HepG2 (cell line): Measurements from ENCODE around the gene RABGAP1L. TPM values are rescaled to one million over a fixed set of nuclear protein-coding genes. Genes with fewer than 3 reads are reported as not detected.
A peak's percentile ranks its signal among the peaks of the same experiment; 100 is the strongest.

Source experiments
- CAMTA2 ChIP-seq: sonication (generic); formaldehyde crosslinking; IDR thresholded peaks from 2 replicates; pipeline ENCODE4 v1.4.0; 2020; ENCODE audit warnings: mild to moderate bottlenecking, missing genetic modification reagents, borderline replicate concordance
- ELK4 ChIP-seq: sonication (generic); formaldehyde crosslinking; IDR thresholded peaks from 2 replicates; pipeline ENCODE4 v1.9.0; 2021; ENCODE audit warnings: missing genetic modification reagents, borderline replicate concordance
- KAT7 ChIP-seq: IDR thresholded peaks from 2 replicates; pipeline ENCODE4 v1.6.1; 2018; ENCODE audit warnings: borderline replicate concordance, missing compliant biosample characterization
- KMT2B ChIP-seq: IDR thresholded peaks from 2 replicates; pipeline ENCODE4 v1.6.1; 2016; ENCODE audit warnings: missing genetic modification reagents, missing compliant biosample characterization
- NR2F2 ChIP-seq: IDR thresholded peaks from 2 replicates; pipeline ENCODE4 v1.6.1; 2012; ENCODE audit warnings: low read depth, inconsistent platforms, borderline replicate concordance
- PCBP2 ChIP-seq: fragments of 200-400 bp; formaldehyde crosslinking; optimal IDR thresholded peaks from 2 replicates; pipeline ENCODE3; 2018; ENCODE audit warnings: low read length, low read depth; ENCODE audit not compliant: poor library complexity, severe bottlenecking
- SNAI1 ChIP-seq: sonication (generic); formaldehyde crosslinking; IDR thresholded peaks from 2 replicates; pipeline ENCODE4 v1.5.0; 2020; ENCODE audit warnings: mild to moderate bottlenecking, missing genetic modification reagents, borderline replicate concordance
- TSC22D2 ChIP-seq: sonication (generic); formaldehyde crosslinking; IDR thresholded peaks from 2 replicates; pipeline ENCODE4 v1.5.1; 2020; ENCODE audit warnings: missing genetic modification reagents, mild to moderate bottlenecking, borderline replicate concordance
- XRCC5 ChIP-seq: fragments of 200-400 bp; formaldehyde crosslinking; optimal IDR thresholded peaks from 2 replicates; pipeline ENCODE3; 2017; ENCODE audit warnings: mild to moderate bottlenecking, low read length
- ZBTB7A ChIP-seq: sonication (generic); formaldehyde crosslinking; IDR thresholded peaks from 2 replicates; pipeline ENCODE4 v1.8.0; 2022; ENCODE audit warnings: mild to moderate bottlenecking, missing genetic modification reagents
- ZHX1 ChIP-seq: sonication (generic); formaldehyde crosslinking; IDR thresholded peaks from 2 replicates; pipeline ENCODE4 v1.8.1; 2022; ENCODE audit warnings: low read depth, mild to moderate bottlenecking, missing genetic modification reagents
- ZNF329 ChIP-seq: sonication (generic); formaldehyde crosslinking; IDR thresholded peaks from 2 replicates; pipeline ENCODE4 v1.9.0; 2021; ENCODE audit warnings: low read depth, mild to moderate bottlenecking, missing genetic modification reagents
- ZNF335 ChIP-seq: sonication (generic); formaldehyde crosslinking; IDR thresholded peaks from 2 replicates; pipeline ENCODE4 v1.4.0; 2020; ENCODE audit warnings: missing genetic modification reagents
- ZNF530 ChIP-seq: sonication (generic); formaldehyde crosslinking; IDR thresholded peaks from 2 replicates; pipeline ENCODE4 v1.5.0; 2020; ENCODE audit warnings: low read depth, mild to moderate bottlenecking, missing genetic modification reagents
- polyA plus RNA-seq, 8 experiments: library from polyadenylated mRNA; depleted of rRNA in 3 of 8; stranded (reverse) in 7 of 8; unstranded in 1 of 8; fragments of >200 nt; fragmentation: Illumina TruSeq in 4 of 8; extraction: Trizol in 4 of 8; gene quantifications; 2 replicates each; pipeline versions ENCODE4 v1.2.1 to v1.2.3, GENCODE V29; 2011 to 2016; ENCODE audit warnings: low read depth in 4 of 8, missing spikeins in 1 of 8, mixed read lengths in 1 of 8; ENCODE audit not compliant: insufficient read depth in 1 of 8
- total RNA-seq, 5 experiments: library from RNA; depleted of rRNA; stranded (reverse); fragments of >200 nt; fragmentation: Illumina TruSeq; extraction: Trizol; gene quantifications; 2 replicates each; pipeline ENCODE4 v1.2.3, GENCODE V29; 2016; ENCODE audit warnings: low read depth in 1 of 5
- TF ChIP-seq, protein P1 (sequence below): IDR thresholded peaks from 2 replicates; pipeline ENCODE4 v1.6.1; 2016; ENCODE audit warnings: low read depth, missing genetic modification reagents, missing compliant biosample characterization
- TF ChIP-seq, protein P2 (sequence below): sonication (generic); formaldehyde crosslinking; IDR thresholded peaks from 2 replicates; pipeline ENCODE4 v1.4.0; 2020; ENCODE audit warnings: mild to moderate bottlenecking, missing genetic modification reagents
- TF ChIP-seq, protein P3 (sequence below): sonication (generic); formaldehyde crosslinking; IDR thresholded peaks from 2 replicates; pipeline ENCODE4 v1.5.1; 2020; ENCODE audit warnings: mild to moderate bottlenecking, missing genetic modification reagents, borderline replicate concordance

The RABGAP1L gene
- total and polyA plus RNA-seq, 2 of the 13 experiments (the other 11 are each of a cell fraction or from before 2014, with no cell fraction given), result 7.9 to 22.6 TPM

DNA sequence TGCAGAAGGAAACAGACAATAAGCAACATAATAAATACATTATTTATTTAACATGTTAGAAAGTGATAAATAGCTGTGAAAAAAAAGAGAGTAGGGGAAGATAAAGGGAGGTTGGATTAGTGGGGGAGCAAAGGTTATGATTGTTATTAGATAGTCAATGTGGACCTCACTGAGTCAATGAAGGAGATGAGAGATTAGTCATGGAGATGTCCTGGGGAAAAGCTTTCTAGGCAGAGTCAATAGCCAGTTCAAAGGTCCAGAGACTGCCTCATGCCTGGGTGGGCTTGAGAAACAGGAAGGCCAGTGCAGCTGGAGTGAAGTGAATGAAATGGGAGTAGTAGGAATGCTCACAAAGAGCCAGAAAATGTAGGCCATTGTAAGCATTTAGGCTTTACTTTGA, 653.3 kb downstream of the RABGAP1L start (continued):
- TF ChIP-seq, protein P1, sequence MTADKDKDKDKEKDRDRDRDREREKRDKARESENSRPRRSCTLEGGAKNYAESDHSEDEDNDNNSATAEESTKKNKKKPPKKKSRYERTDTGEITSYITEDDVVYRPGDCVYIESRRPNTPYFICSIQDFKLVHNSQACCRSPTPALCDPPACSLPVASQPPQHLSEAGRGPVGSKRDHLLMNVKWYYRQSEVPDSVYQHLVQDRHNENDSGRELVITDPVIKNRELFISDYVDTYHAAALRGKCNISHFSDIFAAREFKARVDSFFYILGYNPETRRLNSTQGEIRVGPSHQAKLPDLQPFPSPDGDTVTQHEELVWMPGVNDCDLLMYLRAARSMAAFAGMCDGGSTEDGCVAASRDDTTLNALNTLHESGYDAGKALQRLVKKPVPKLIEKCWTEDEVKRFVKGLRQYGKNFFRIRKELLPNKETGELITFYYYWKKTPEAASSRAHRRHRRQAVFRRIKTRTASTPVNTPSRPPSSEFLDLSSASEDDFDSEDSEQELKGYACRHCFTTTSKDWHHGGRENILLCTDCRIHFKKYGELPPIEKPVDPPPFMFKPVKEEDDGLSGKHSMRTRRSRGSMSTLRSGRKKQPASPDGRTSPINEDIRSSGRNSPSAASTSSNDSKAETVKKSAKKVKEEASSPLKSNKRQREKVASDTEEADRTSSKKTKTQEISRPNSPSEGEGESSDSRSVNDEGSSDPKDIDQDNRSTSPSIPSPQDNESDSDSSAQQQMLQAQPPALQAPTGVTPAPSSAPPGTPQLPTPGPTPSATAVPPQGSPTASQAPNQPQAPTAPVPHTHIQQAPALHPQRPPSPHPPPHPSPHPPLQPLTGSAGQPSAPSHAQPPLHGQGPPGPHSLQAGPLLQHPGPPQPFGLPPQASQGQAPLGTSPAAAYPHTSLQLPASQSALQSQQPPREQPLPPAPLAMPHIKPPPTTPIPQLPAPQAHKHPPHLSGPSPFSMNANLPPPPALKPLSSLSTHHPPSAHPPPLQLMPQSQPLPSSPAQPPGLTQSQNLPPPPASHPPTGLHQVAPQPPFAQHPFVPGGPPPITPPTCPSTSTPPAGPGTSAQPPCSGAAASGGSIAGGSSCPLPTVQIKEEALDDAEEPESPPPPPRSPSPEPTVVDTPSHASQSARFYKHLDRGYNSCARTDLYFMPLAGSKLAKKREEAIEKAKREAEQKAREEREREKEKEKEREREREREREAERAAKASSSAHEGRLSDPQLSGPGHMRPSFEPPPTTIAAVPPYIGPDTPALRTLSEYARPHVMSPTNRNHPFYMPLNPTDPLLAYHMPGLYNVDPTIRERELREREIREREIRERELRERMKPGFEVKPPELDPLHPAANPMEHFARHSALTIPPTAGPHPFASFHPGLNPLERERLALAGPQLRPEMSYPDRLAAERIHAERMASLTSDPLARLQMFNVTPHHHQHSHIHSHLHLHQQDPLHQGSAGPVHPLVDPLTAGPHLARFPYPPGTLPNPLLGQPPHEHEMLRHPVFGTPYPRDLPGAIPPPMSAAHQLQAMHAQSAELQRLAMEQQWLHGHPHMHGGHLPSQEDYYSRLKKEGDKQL, result peak; percentile 95
- TF ChIP-seq NR2F2 (peak; percentile 95), CAMTA2 (no peak), ZHX1 (CRISPR knock-in tag) (no peak), ZNF335 (CRISPR knock-in tag) (0 out of 2 replicates have a peak, but pooled peaks have one; percentile 47), ELK4 (CRISPR knock-in tag) (no peak), ZBTB7A (peak; percentile 70; the same call in 1 of the 2 replicates), KMT2B (CRISPR knock-in tag) (peak; percentile 62; the same call in 1 of the 2 replicates), PCBP2 (no peak), KAT7 (CRISPR knock-in tag) (no peak), XRCC5 (peak; percentile 56), TSC22D2 (CRISPR knock-in tag) (no peak), ZNF329 (CRISPR knock-in tag) (no peak), SNAI1 (CRISPR knock-in tag) (no peak), ZNF530 (CRISPR knock-in tag) (no peak)
- TF ChIP-seq, protein P2, sequence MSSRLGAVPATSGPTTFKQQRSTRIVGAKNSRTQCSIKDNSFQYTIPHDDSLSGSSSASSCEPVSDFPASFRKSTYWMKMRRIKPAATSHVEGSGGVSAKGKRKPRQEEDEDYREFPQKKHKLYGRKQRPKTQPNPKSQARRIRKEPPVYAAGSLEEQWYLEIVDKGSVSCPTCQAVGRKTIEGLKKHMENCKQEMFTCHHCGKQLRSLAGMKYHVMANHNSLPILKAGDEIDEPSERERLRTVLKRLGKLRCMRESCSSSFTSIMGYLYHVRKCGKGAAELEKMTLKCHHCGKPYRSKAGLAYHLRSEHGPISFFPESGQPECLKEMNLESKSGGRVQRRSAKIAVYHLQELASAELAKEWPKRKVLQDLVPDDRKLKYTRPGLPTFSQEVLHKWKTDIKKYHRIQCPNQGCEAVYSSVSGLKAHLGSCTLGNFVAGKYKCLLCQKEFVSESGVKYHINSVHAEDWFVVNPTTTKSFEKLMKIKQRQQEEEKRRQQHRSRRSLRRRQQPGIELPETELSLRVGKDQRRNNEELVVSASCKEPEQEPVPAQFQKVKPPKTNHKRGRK (CRISPR knock-in tag), result no peak
- TF ChIP-seq, protein P3, sequence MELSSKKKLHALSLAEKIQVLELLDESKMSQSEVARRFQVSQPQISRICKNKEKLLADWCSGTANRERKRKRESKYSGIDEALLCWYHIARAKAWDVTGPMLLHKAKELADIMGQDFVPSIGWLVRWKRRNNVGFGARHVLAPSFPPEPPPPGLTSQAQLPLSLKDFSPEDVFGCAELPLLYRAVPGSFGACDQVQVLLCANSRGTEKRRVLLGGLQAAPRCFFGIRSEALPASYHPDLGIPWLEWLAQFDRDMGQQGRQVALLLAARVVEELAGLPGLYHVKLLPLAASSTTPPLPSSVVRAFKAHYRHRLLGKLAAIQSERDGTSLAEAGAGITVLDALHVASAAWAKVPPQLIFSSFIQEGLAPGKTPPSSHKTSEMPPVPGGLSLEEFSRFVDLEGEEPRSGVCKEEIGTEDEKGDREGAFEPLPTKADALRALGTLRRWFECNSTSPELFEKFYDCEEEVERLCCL (CRISPR knock-in tag), result no peak
